ENCODE results near the gene CERS6.
A peak's percentile ranks its signal among the peaks of the same experiment; 100 is the strongest.

Gene CERS6

DNA sequence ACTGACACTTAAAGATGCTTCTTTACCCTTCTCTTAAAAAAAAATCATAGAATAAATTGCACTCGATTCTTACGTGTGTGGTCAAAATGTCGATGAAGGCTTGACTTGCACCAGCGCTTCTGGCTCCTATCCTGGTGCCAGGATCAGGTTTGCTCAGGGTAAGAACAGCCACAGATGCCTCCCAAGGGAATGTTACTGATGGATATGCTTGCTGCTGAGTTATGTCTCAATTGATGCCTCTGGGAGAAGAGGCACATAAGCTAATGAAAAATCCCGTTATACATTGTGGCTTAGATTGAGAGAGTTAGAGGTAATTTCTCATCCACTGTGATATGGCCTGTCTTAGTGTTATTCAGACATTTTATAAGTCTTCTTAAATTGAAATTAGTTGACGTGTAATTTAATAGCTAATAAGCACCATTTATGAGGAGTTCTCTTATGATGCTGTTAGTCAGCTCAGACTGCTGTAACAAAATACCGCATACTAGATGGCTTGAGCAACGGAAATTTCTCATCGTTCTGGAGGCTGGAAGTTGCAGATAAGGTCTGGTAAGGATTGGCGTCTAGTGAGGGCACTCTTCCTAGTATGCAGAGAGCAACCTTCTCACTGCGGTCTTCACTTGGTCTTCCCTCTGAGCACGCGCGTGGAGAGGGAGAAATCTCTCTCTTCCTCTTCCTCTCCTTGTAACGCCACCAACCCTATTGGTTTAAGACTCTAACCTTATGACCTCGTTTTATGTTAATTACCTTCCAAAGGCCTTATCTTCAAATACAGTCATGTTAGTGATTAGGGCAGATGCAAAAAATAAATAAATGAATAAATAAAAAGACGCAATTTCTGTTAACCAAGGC, 229.8 kb downstream of the CERS6 start:
- TF ChIP-seq RARB (CRISPR knock-in tag; IDR thresholded peaks at IDR 0.05): no peak
- TF ChIP-seq ARNTL (CRISPR knock-in tag; IDR thresholded peaks at IDR 0.05; ENCODE audit: borderline replicate concordance, low read depth): no peak
- no peak for TF ChIP-seq SNAI2 (CRISPR knock-in tag; IDR thresholded peaks at IDR 0.05)
- TF ChIP-seq ESRRG (CRISPR knock-in tag; IDR thresholded peaks at IDR 0.05): no peak
- TF ChIP-seq, protein P1, sequence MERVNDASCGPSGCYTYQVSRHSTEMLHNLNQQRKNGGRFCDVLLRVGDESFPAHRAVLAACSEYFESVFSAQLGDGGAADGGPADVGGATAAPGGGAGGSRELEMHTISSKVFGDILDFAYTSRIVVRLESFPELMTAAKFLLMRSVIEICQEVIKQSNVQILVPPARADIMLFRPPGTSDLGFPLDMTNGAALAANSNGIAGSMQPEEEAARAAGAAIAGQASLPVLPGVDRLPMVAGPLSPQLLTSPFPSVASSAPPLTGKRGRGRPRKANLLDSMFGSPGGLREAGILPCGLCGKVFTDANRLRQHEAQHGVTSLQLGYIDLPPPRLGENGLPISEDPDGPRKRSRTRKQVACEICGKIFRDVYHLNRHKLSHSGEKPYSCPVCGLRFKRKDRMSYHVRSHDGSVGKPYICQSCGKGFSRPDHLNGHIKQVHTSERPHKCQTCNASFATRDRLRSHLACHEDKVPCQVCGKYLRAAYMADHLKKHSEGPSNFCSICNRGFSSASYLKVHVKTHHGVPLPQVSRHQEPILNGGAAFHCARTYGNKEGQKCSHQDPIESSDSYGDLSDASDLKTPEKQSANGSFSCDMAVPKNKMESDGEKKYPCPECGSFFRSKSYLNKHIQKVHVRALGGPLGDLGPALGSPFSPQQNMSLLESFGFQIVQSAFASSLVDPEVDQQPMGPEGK (CRISPR knock-in tag; IDR thresholded peaks at IDR 0.05; ENCODE audit: borderline replicate concordance): no peak
- TF ChIP-seq BACH2 (CRISPR knock-in tag; IDR thresholded peaks at IDR 0.05; ENCODE audit: borderline replicate concordance): no peak
- no peak for TF ChIP-seq ZFP30 (CRISPR knock-in tag; IDR thresholded peaks at IDR 0.05)
- peak; percentile 50; the same call in 1 of the 2 replicates for TF ChIP-seq GLIS3 (CRISPR knock-in tag; IDR thresholded peaks at IDR 0.05)
- TF ChIP-seq TCF4 (CRISPR knock-in tag; IDR thresholded peaks at IDR 0.05; ENCODE audit: borderline replicate concordance): 0 out of 2 replicates have a peak, but pooled peaks have one; percentile 14
- TF ChIP-seq OSR1 (CRISPR knock-in tag; IDR thresholded peaks at IDR 0.05): no peak
- TF ChIP-seq ZNF70 (CRISPR knock-in tag; IDR thresholded peaks at IDR 0.05): no peak
- no peak for TF ChIP-seq CSDC2 (CRISPR knock-in tag; IDR thresholded peaks at IDR 0.05)
- TF ChIP-seq ZNF8 (CRISPR knock-in tag; IDR thresholded peaks at IDR 0.05): no peak
- TF ChIP-seq, protein P2, sequence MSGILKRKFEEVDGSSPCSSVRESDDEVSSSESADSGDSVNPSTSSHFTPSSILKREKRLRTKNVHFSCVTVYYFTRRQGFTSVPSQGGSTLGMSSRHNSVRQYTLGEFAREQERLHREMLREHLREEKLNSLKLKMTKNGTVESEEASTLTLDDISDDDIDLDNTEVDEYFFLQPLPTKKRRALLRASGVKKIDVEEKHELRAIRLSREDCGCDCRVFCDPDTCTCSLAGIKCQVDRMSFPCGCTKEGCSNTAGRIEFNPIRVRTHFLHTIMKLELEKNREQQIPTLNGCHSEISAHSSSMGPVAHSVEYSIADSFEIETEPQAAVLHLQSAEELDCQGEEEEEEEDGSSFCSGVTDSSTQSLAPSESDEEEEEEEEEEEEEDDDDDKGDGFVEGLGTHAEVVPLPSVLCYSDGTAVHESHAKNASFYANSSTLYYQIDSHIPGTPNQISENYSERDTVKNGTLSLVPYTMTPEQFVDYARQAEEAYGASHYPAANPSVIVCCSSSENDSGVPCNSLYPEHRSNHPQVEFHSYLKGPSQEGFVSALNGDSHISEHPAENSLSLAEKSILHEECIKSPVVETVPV (CRISPR knock-in tag; IDR thresholded peaks at IDR 0.05): no peak
- no peak for TF ChIP-seq PPARA (CRISPR knock-in tag; IDR thresholded peaks at IDR 0.05; ENCODE audit: borderline replicate concordance)
- TF ChIP-seq ZC3H10 (CRISPR knock-in tag; IDR thresholded peaks at IDR 0.05): no peak
- peak; percentile 66 for ATAC-seq

DNA sequence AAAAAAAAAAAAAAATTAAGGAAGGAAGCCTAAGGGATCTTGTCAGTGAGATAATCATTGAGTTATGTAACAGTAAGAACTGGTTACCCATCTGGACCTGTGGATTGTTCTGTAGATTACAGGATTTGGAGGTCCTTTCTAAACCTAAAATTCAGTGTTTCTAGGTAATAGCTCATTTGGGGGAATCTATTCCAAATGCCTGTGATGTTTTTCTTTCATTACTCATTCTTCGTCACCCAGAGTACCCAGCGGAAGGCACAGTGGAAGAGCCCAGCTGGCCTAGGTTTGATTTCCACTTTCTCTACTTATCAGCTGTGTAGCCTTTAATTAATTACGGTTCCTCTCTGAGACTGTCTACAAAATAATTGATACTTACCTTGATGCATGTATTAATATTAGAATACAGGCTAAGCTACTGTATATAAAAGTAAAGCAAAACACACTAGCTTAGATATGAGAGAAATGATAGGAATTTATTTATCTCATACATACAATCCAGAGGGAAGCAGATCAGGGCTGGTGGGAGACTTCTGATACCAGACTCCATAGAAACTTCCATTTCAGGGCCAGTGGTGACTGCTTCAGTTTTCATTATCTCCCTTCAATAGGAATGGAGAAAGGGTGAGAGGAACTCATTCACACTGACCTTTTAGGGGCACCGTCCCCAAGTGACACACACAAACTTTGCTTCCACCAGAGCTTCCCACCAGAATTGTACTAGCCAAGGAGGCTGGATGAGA, 230.6 kb downstream of the CERS6 start:
- TF ChIP-seq RARB (CRISPR knock-in tag; IDR thresholded peaks at IDR 0.05) (no peak), ZNF565 (CRISPR knock-in tag; conservative IDR thresholded peaks at IDR 0.05; ENCODE audit: low read depth) (no peak), ESRRG (CRISPR knock-in tag; IDR thresholded peaks at IDR 0.05) (no peak), ZFP30 (CRISPR knock-in tag; IDR thresholded peaks at IDR 0.05) (no peak), PPARA (CRISPR knock-in tag; IDR thresholded peaks at IDR 0.05; ENCODE audit: borderline replicate concordance) (no peak), ZFP3 (CRISPR knock-in tag; IDR thresholded peaks at IDR 0.05) (no peak), BACH2 (CRISPR knock-in tag; IDR thresholded peaks at IDR 0.05; ENCODE audit: borderline replicate concordance) (no peak), SNAI2 (CRISPR knock-in tag; IDR thresholded peaks at IDR 0.05) (no peak), OSR1 (CRISPR knock-in tag; IDR thresholded peaks at IDR 0.05) (no peak), ZNF70 (CRISPR knock-in tag; IDR thresholded peaks at IDR 0.05) (no peak), ZNF8 (CRISPR knock-in tag; IDR thresholded peaks at IDR 0.05) (no peak)
- TF ChIP-seq, protein P2 (CRISPR knock-in tag; IDR thresholded peaks at IDR 0.05): no peak
- TF ChIP-seq, protein P3, sequence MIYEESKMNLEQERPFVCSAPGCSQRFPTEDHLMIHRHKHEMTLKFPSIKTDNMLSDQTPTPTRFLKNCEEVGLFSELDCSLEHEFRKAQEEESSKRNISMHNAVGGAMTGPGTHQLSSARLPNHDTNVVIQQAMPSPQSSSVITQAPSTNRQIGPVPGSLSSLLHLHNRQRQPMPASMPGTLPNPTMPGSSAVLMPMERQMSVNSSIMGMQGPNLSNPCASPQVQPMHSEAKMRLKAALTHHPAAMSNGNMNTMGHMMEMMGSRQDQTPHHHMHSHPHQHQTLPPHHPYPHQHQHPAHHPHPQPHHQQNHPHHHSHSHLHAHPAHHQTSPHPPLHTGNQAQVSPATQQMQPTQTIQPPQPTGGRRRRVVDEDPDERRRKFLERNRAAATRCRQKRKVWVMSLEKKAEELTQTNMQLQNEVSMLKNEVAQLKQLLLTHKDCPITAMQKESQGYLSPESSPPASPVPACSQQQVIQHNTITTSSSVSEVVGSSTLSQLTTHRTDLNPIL (CRISPR knock-in tag; IDR thresholded peaks at IDR 0.05; ENCODE audit: low read depth): no peak
- TF ChIP-seq, protein P4, sequence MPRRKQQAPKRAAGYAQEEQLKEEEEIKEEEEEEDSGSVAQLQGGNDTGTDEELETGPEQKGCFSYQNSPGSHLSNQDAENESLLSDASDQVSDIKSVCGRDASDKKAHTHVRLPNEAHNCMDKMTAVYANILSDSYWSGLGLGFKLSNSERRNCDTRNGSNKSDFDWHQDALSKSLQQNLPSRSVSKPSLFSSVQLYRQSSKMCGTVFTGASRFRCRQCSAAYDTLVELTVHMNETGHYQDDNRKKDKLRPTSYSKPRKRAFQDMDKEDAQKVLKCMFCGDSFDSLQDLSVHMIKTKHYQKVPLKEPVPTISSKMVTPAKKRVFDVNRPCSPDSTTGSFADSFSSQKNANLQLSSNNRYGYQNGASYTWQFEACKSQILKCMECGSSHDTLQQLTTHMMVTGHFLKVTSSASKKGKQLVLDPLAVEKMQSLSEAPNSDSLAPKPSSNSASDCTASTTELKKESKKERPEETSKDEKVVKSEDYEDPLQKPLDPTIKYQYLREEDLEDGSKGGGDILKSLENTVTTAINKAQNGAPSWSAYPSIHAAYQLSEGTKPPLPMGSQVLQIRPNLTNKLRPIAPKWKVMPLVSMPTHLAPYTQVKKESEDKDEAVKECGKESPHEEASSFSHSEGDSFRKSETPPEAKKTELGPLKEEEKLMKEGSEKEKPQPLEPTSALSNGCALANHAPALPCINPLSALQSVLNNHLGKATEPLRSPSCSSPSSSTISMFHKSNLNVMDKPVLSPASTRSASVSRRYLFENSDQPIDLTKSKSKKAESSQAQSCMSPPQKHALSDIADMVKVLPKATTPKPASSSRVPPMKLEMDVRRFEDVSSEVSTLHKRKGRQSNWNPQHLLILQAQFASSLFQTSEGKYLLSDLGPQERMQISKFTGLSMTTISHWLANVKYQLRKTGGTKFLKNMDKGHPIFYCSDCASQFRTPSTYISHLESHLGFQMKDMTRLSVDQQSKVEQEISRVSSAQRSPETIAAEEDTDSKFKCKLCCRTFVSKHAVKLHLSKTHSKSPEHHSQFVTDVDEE (CRISPR knock-in tag; IDR thresholded peaks at IDR 0.05): no peak
- TF ChIP-seq, protein P1 (CRISPR knock-in tag; IDR thresholded peaks at IDR 0.05; ENCODE audit: borderline replicate concordance): no peak

More for the DNA sequence above, 230.6 kb downstream of the CERS6 start:
- peak; percentile 46; the same call in 2 of the 3 replicates for ATAC-seq
